KOPT-K1 (cell line): ENCODE measurements around the gene ZNF507.

Experiments
- H3K27ac ChIP-seq: fragments of 200-600 bp; sonication (generic); 2 replicates; pipeline ENCODE4 v1.5.1; 2016; ENCODE audit warnings: antibody characterized with exemption, mild to moderate bottlenecking, low read depth, low read length; ENCODE audit not compliant: poor library complexity, severe bottlenecking
- H3K36me3 ChIP-seq: fragments of 200-600 bp; sonication (generic); 2 replicates; pipeline ENCODE4 v1.5.1; 2017; ENCODE audit warnings: antibody characterized with exemption, mild to moderate bottlenecking, low read length, moderate library complexity; ENCODE audit not compliant: insufficient read depth
- H3K9me3 ChIP-seq: fragments of 200-600 bp; sonication (generic); 2 replicates; pipeline ENCODE4 v1.5.1; 2017; ENCODE audit warnings: antibody characterized with exemption, low read length, mild to moderate bottlenecking; ENCODE audit not compliant: insufficient read depth, poor library complexity, severe bottlenecking

ZNF507 gene

DNA sequence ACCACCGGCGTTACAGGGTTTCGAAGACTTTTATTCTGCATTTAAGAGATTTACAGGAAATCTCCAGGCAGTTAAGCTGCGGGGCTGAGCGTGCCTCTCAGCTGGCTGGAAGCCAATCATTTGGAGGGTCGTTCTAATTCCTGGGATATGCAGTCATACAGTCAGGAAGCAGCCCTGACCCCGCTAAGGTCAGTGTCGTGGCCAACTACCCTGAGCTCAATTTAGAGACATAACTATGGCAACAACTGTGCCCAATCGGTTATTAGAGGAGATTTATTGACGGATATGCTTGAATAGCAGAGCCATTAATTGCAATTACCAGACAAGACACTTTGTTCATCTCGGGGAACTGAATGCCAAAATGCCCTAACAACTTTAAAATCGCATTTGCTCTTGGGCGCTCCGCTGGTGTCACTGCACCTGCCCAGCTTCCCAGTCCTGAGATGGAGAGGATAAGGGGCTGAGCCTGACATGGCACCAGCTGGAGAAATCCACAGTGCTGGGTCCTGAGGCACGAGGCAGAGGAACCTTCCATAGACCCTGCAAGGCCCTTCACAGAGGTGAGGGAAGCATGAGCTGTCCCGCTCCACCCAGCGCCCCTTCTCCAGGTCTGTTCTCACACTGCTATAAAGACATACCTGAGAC is 15.1 kb upstream of the ZNF507 start:
- H3K9me3 ChIP-seq: no peaks in the 10 kb centered on the region
- no peak overlapping the region for H3K27ac ChIP-seq
- no peaks in the 10 kb centered on the region for H3K36me3 ChIP-seq

DNA sequence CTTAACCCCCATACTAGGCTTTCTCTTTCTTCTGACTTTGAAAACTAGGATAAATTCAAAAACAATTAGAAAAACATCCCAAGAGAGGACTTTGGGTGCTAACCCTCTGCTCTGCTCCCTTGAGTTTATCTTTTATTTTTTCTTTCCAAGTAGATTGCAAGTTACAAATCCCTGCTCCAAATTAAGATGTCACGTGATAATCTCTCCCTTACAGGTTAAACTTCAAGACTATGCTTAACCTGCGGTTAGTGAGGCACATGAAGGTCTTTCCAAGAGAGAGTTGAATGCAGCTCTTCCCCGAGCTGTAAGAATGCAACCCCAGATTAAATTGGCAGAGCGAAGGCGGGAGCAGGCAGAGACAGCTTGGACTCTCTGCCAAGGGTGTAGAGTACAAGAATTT is 12.2 kb upstream of the ZNF507 start:
- Histone ChIP-seq H3K36me3 (no peaks in the 10 kb centered on the region), H3K9me3 (no peaks in the 10 kb centered on the region), H3K27ac (no peak overlapping the region)

DNA sequence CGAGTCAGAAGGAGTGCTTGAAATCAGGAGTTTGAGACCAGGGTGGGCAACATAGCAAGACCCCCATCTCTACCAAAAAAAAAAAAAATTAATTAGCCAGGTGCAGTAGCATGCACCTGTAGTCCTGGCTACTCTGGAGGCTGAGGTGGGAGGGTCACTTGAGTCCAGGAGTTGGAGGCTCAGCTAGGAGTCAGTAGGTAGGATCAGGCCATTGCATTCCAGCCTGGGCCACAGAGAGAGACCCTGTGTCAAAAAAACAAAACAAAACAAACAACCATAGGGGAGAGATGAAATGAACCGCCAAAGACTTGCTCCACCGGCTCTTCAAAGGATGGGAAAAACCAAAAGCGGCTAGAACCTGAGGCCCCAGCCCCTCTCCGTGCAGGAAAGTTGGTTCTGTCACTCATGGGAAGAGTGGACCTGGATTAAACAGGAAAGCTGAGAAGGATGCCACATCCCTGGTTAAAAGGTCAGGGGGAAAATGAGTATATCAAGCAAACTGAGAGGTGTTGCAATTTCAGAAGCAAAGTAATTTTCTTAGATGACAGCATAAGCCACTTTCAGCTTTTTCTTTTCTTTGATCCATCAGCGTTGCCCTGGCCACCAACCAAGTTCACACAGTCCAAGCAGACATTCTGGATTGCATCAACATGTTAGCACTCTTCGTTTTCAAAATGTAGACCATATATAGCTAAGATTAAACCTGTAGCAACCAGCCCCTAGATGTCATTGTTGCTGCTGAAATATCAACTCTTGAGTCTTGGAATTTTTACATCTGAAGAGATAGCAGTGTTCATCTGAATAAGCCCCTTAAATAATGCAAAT is 8.9 kb upstream of the ZNF507 start:
- H3K27ac ChIP-seq: no peak overlapping the region
- H3K36me3 ChIP-seq: no peaks in the 10 kb centered on the region
- H3K9me3 ChIP-seq: no peaks in the 10 kb centered on the region

DNA sequence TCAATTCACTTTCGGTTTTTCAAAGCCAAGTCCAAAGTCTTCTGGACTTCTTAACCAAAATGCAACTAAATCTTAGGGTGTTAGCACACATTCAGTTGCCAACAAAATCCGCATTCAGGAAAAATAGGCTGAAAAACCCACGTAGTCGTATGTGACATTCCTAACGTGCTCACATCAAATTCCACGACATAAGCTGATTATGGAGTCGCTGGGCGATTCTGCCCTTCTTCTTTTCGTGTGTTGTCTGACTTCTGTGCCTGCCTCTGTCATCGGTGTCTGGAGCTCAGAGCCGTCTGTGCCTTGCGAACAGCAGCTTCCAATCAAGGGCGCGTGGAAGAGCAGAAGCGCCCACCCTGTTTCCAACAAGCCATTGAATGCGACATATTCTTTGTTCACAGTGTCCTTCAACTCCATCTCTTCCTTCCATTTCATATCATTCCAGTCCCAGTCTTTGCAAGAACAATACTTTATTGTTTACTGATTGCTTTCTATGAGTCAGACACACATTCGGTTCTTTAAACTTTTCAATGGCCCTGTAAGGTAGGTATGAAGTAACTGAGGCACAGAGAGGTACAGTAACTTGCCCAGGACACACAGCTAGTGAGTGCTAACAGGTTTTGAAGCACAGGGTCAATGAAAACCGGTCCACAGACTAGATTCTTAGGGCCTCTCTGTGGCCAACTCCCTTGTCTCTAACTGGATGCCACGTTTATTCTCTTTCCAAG is 8.2 kb upstream of the ZNF507 start:
- Histone ChIP-seq H3K27ac (no peak overlapping the region), H3K36me3 (no peaks in the 10 kb centered on the region), H3K9me3 (no peaks in the 10 kb centered on the region)

GRCh38 chr19:32339423-32339822 is 6.0 kb upstream of the ZNF507 start:
- no peaks in the 10 kb centered on the region for H3K9me3 ChIP-seq
- no peaks in the 10 kb centered on the region for H3K36me3 ChIP-seq
- no peak overlapping the region for H3K27ac ChIP-seq

DNA sequence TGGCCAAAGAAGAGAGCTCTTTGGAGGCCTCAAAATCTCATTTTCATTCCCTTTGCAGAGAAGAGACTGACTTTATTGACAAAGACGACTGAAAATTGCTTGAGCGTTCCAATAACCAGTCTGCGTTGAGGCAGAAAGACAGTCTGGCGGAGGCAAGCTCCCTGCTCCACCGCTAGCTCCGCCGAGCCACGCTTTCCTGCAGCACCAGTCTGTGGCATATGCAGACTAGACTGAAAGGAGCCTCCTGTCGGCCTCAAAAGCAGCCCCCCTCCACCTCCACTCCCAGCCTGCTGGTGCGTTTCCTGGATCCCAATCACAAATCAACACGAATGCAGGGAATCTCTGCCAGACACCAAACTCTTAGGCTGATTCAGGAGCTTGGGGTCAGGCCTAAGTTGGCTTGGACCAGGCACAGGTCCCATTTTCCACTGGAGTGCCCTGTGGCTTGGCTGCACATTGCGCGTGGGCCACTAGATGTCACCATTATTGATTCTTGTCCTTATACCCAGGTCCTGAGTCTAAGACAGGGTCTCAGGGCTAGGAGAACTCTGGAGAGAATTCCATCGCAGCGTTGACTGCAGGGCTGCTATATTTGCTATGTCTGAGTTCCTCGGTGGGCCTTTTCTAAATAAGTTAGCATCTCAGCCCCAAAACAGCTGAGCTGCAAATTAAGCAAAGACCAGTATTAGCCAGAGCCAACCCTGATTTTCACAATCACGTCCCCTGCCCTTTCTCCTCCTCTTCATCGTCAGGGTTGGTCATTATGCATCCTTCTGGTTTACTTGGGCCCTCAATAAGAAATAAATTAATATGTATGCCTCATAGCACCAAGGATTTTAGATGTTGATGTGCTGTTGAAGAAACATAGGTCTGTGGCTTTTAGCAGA is 5.2 kb upstream of the ZNF507 start:
- no peaks in the 10 kb centered on the region for H3K36me3 ChIP-seq
- H3K9me3 ChIP-seq: no peaks in the 10 kb centered on the region

DNA sequence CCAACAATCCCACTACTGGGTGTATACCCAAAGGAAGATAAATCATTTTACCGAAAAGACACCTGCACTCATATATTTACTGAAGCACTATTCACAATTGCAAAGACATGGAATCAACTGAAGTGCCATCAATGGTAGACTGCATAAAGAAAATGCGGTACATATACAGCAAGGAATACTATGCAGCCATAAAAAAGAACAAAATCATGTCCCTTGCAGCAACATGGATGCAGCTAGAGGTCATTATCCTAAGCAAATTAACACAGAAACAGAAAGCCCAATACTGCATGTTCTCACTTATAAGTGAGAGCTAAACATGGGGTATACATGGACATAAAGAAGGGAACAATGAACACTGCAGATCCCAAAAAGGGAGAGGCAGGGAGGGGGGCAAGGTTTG is 2.7 kb upstream of the ZNF507 start:
- H3K9me3 ChIP-seq: no peaks in the 10 kb centered on the region
- H3K36me3 ChIP-seq: peaks cover 6% of the 10 kb centered on the region
- H3K27ac ChIP-seq: no peak overlapping the region

More for the DNA sequence above, 5.2 kb upstream of the ZNF507 start:
- no peak overlapping the region for H3K27ac ChIP-seq

DNA sequence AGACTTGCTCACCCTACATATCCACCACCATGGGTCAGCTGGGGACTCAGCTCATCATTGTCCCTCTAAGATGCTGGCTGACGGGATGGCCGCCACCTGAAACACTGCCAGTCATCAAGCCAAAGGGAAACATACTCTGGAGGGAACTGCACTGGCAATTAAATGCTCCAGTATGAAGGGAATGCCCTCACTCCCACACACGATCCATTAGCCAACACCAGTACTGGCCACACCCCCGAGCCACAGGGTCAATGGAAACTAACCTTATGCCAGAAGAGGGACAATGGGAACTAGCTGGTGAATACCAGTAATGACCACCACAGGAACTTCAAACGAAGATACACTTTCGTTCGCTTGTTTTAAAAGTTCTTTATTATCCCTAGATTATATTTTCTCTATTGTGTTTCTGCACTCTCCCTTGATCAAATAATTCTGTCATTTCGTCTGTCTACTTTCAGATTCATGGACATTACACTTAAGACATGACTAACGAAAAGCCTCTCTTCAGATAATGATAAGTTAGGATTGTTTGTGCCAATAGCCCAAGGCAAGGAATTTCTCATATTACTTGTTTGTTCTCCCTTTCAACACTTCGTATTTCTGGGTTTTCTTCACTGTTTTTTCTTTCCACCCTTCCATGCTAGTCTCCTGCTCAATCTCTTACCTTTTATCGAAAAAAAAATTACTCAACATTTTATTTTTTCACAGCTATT is 1.7 kb upstream of the ZNF507 start:
- Histone ChIP-seq H3K27ac (no peak overlapping the region), H3K36me3 (peaks cover 16% of the 10 kb centered on the region), H3K9me3 (no peaks in the 10 kb centered on the region)

GRCh38 chr19:32346901-32347300 is 1.5 kb downstream of the ZNF507 start:
- no peaks in the 10 kb centered on the region for H3K9me3 ChIP-seq
- peak overlapping the region; percentile 74 for H3K27ac ChIP-seq
- H3K36me3 ChIP-seq: peaks cover 45% of the 10 kb centered on the region

DNA sequence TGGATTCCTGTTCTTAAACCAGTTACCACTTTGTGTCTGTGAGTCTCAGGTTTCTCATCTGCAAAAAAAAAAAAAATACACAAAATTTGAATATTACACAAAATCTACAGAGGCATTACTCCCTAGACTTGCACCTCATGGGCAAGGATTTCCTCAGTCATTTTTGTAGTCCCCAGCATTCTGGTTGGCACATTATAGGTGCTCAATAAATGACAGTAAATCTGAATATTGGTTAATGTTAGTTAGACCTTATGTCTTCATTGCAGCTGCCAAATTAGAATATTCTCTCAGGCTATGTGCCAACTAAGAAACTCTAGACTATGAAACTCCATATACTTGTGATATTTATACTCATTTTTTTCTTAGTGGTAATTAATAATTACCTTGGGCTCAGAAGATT is 2.2 kb downstream of the ZNF507 start:
- H3K27ac ChIP-seq: no peak overlapping the region
- no peaks in the 10 kb centered on the region for H3K9me3 ChIP-seq
- peaks cover 52% of the 10 kb centered on the region for H3K36me3 ChIP-seq

- H3K36me3 ChIP-seq: peaks cover 67% of the 10 kb centered on the region
- no peak overlapping the region for H3K27ac ChIP-seq
- H3K9me3 ChIP-seq: no peaks in the 10 kb centered on the region
These were observed 3.6 kb downstream of the ZNF507 start for GRCh38 chr19:32349051-32349450.

GRCh38 chr19:32349724-32350470 is 4.5 kb downstream of the ZNF507 start:
- H3K36me3 ChIP-seq: peaks cover 75% of the 10 kb centered on the region
- no peak overlapping the region for H3K27ac ChIP-seq
- no peaks in the 10 kb centered on the region for H3K9me3 ChIP-seq

DNA sequence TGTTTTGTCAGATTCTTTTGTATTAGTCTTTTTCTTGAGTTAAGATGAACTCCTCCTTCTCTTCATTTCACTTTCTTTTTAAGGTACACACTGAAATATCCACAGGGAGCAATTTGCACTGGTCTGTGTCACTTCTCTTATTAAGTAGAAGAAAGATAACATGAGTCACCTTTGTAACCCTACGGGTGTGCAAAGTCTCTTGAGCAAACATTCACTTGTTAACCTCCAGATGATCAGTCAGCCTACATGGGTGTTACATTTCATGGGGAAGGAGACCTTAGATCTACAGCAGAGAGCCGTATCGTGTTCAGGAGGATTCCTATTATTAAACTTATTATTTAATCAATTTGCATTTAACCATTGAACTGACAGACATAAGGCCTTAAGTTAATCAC is 5.1 kb downstream of the ZNF507 start:
- H3K36me3 ChIP-seq: peaks cover 81% of the 10 kb centered on the region
- H3K9me3 ChIP-seq: no peaks in the 10 kb centered on the region
- H3K27ac ChIP-seq: no peak overlapping the region

GRCh38 chr19:32350987-32351348 is 5.6 kb downstream of the ZNF507 start:
- Histone ChIP-seq H3K27ac (no peak overlapping the region), H3K36me3 (peaks cover 86% of the 10 kb centered on the region), H3K9me3 (no peaks in the 10 kb centered on the region)
